Measurements from ENCODE around the gene ETFBKMT. TPM values are rescaled to one million over a fixed set of nuclear protein-coding genes. Genes with fewer than 3 reads are reported as not detected.

The ETFBKMT gene
- total RNA-seq, 1 experiment from 2014 or later = 1.6 TPM

DNA sequence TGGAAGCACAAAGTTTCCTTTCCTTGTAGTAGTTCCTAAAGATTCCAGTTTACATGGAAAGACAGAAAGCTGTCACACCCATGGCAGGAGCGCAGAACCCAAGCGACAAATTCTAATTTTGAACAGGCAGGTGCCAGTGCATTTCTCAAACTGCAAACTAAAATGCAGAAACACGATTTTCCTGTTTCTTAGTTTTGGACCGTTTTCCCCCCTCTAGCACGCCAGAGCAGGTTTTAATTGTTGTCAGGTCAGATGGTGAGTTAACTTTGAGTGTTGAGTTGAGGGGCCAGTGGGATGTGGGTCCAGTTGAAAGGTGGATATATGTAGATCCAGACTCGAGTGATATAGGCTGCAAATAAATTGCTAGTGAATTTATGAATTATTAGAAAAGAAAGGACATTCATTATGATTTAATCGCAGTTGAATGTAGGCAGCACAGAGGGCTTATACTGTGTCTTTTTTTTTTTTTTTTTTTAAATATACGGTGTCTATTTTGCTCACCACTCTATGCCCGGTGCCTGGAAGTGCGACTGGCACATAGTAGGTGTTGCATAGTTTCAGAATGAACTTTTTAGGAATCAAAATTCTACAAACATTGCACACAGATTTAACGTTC lies 909 bp upstream of the ETFBKMT start:
- TF ChIP-seq CTCF (IDR thresholded peaks at IDR 0.05; ENCODE audit: insufficient read depth in 1 of 2, low read depth in 1 of 2, low read length in 1 of 2, severe bottlenecking in 1 of 2, unreplicated experiment in 1 of 2) = no peak
- Histone ChIP-seq H3K4me1 (peaks cover 5% of the 10 kb centered on the region), H3K4me3 (ENCODE audit: low read depth, low read length) (peak overlapping the region; percentile 73), H3K27me3 (replicated peaks; ENCODE audit: control insufficient read depth, insufficient read depth, low read length) (no peaks in the 10 kb centered on the region), H3K9me3 (no peaks in the 10 kb centered on the region), H3K36me3 (ENCODE audit: control insufficient read depth, insufficient read depth, low read length) (no peaks in the 10 kb centered on the region)
- Mint-ChIP-seq H3K9me3 (ENCODE audit: unreplicated experiment) (peaks cover 3% of the 10 kb centered on the region), H3K4me1 (ENCODE audit: low read depth, unreplicated experiment) (peaks cover 28% of the 10 kb centered on the region), H3K27me3 (ENCODE audit: insufficient read depth, unreplicated experiment) (no peaks in the 10 kb centered on the region), H3K36me3 (ENCODE audit: insufficient read depth, unreplicated experiment) (no peaks in the 10 kb centered on the region), H3K4me3 (ENCODE audit: unreplicated experiment) (peak overlapping the region; percentile 78), H3K27ac (ENCODE audit: unreplicated experiment) (peak overlapping the region; percentile 80)
- BruUV-seq (replicated peaks) = no TSS peak
- POLR2A ChIA-PET = interaction anchor here (0.6 to 1.5 kb wide), 9 partner anchors 56 to 784 kb away, joined by 3 to 7 read pairs (median 4); partner anchors contain the start of genes AMN1 and RESF1
- CTCF ChIA-PET = interaction anchor here (0.9 to 1.5 kb wide), 4 partner anchors 24 to 653 kb away, joined by 3 to 9 read pairs (median 4); partner anchors contain the start of gene AMN1
- no peak for DNase-seq
- intact Hi-C loops (cut with micrococcal nuclease; ENCODE audit: unreplicated experiment) = loop anchor here (1.0 to 10.0 kb wide), 7 partner anchors 70 to 1019 kb away; partner anchors contain the start of genes AMN1, BICD1, DNM1L and RESF1

DNA sequence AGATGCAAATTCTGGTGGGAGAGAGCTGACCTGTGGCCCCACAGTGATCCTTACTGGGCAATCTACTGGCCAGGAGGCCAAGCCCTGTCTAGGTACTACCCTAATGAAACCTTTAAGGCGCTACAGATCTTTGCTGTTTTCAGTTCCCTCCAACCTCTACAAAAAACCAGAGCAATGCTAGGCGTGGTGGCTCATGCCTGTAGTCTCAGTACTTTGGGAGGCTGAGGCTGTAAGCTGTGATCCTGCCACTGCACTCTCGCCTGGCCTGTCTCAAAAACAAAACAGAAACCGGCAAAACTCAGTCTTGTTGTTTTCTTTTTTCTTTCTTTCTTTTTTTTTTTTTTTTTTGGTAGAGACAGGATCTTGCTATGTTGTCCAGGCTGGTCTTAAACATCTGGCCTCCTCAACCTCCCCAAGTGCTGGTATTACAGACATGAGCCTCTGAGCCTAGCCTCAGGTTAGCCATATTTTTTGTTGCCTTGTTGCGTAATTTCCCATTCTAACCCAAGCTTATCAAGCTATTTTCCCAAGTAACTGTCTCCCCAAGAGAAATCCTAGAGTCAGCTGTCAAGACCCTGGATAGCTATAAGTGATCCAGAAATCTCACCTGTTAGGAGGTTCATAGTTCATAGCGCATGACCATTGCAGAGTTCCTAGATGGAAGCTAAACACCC lies 2.8 kb downstream of the ETFBKMT start:
- CTCF ChIA-PET = interaction anchor here (0.6 to 2.1 kb wide), 3 partner anchors 9 to 459 kb away, joined by 3 to 7 read pairs (median 4); no protein-coding TSS in a partner anchor
- TF ChIP-seq CTCF (IDR thresholded peaks at IDR 0.05; ENCODE audit: insufficient read depth in 1 of 2, low read depth in 1 of 2, low read length in 1 of 2, severe bottlenecking in 1 of 2, unreplicated experiment in 1 of 2) = no peak

DNA sequence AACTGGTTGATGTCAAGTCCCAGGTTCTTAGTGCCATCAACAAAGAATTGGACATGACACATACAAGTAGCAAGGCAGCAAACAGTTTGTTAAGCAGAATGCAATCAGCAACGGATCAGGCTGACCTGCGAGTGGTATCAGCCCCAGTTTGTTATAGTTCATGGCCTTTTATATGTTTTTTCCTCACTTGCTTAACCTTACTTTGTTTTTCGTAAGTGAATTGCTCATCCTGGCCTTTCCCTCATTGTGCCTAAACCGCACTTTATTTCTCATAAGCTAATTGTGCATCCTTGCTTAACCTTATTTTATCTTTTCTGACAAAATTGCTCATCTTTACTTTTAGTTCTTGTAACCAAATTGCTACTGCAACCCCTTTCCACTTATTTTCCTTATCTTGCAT lies 4.1 kb downstream of the ETFBKMT start:
- CTCF ChIA-PET = interaction anchor here (2.1 kb wide), 1 partner anchor 11 kb away, joined by 7 read pairs; no protein-coding TSS in a partner anchor
- no TSS peak for BruUV-seq (replicated peaks)
- no peak for DNase-seq
- H3K9me3 Mint-ChIP-seq (ENCODE audit: unreplicated experiment) = peaks cover 25% of the 10 kb centered on the region
- TF ChIP-seq CTCF (IDR thresholded peaks at IDR 0.05; ENCODE audit: insufficient read depth in 1 of 2, low read depth in 1 of 2, low read length in 1 of 2, severe bottlenecking in 1 of 2, unreplicated experiment in 1 of 2) = no peak
- Histone ChIP-seq H3K36me3 (ENCODE audit: control insufficient read depth, insufficient read depth, low read length) (no peaks in the 10 kb centered on the region), H3K4me3 (ENCODE audit: low read depth, low read length) (no peak overlapping the region), H3K9me3 (peaks cover 17% of the 10 kb centered on the region), H3K27me3 (replicated peaks; ENCODE audit: control insufficient read depth, insufficient read depth, low read length) (no peaks in the 10 kb centered on the region), H3K4me1 (no peaks in the 10 kb centered on the region)
- POLR2A ChIA-PET = no interaction called here
- H3K4me3 Mint-ChIP-seq (ENCODE audit: unreplicated experiment) = no peak overlapping the region
- no peaks in the 10 kb centered on the region for H3K27me3 Mint-ChIP-seq (ENCODE audit: insufficient read depth, unreplicated experiment)
- intact Hi-C loops (cut with micrococcal nuclease; ENCODE audit: unreplicated experiment) = no loop called here
- H3K4me1 Mint-ChIP-seq (ENCODE audit: low read depth, unreplicated experiment) = peaks cover 1% of the 10 kb centered on the region
- H3K27ac Mint-ChIP-seq (ENCODE audit: unreplicated experiment) = no peak overlapping the region
- H3K36me3 Mint-ChIP-seq (ENCODE audit: insufficient read depth, unreplicated experiment) = peaks cover 5% of the 10 kb centered on the region

More for the DNA sequence above, 2.8 kb downstream of the ETFBKMT start:
- Mint-ChIP-seq H3K4me3 (ENCODE audit: unreplicated experiment) (no peak overlapping the region), H3K36me3 (ENCODE audit: insufficient read depth, unreplicated experiment) (peaks cover 5% of the 10 kb centered on the region), H3K27ac (ENCODE audit: unreplicated experiment) (no peak overlapping the region), H3K9me3 (ENCODE audit: unreplicated experiment) (peaks cover 25% of the 10 kb centered on the region), H3K27me3 (ENCODE audit: insufficient read depth, unreplicated experiment) (no peaks in the 10 kb centered on the region), H3K4me1 (ENCODE audit: low read depth, unreplicated experiment) (peaks cover 10% of the 10 kb centered on the region)
- Histone ChIP-seq H3K4me1 (peaks cover 4% of the 10 kb centered on the region; the same call in 1 of the 2 replicates), H3K27me3 (replicated peaks; ENCODE audit: control insufficient read depth, insufficient read depth, low read length) (no peaks in the 10 kb centered on the region), H3K4me3 (ENCODE audit: low read depth, low read length) (no peak overlapping the region), H3K9me3 (peaks cover 15% of the 10 kb centered on the region), H3K36me3 (ENCODE audit: control insufficient read depth, insufficient read depth, low read length) (no peaks in the 10 kb centered on the region)
- intact Hi-C loops (cut with micrococcal nuclease; ENCODE audit: unreplicated experiment) = no loop called here
- DNase-seq = no peak
- BruUV-seq (replicated peaks) = no TSS peak
- POLR2A ChIA-PET = interaction anchor here (0.6 kb wide), 1 partner anchor 9 kb away, joined by 8 read pairs; no protein-coding TSS in a partner anchor

Data from Caco-2 (cell line).